ENCODE measurements around the gene GALNT18. TPM values are rescaled to one million over a fixed set of nuclear protein-coding genes. Genes with fewer than 3 reads are reported as not detected.

Gene GALNT18
- total and polyA plus RNA-seq, 2 experiments from 2014 or later = 4.3 to 10.8 TPM

GRCh38 chr11:11662578-11662977, 40.8 kb upstream of the GALNT18 start:
- Mint-ChIP-seq H3K27ac (no peak overlapping the region), H3K9me3 (peaks cover 13% of the 10 kb centered on the region), H3K36me3 (ENCODE audit: low read depth) (peaks cover 12% of the 10 kb centered on the region; the same call in 2 of the 3 replicates), H3K27me3 (ENCODE audit: insufficient read depth, low read depth, poor library complexity) (peaks cover 9% of the 10 kb centered on the region), H3K4me3 (no peak overlapping the region), H3K4me1 (peaks cover 20% of the 10 kb centered on the region)
- Histone ChIP-seq H3K79me2 (replicated peaks; ENCODE audit: insufficient read depth) (no peaks in the 10 kb centered on the region), H3K4me3 (no peak overlapping the region), H3K27ac (ENCODE audit: low read depth) (no peak overlapping the region), H3K9me2 (ENCODE audit: insufficient read depth) (peaks cover 7% of the 10 kb centered on the region; the same call in 1 of the 2 replicates), H3K36me3 (ENCODE audit: insufficient read depth) (no peaks in the 10 kb centered on the region), H3F3A (replicated peaks; ENCODE audit: low read depth) (no peaks in the 10 kb centered on the region), H3K4me1 (ENCODE audit: insufficient read depth) (peaks cover 15% of the 10 kb centered on the region; the same call in 1 of the 2 replicates), H3K27me3 (ENCODE audit: insufficient read depth) (no peaks in the 10 kb centered on the region), H2AFZ (0 out of 2 replicates have a peak overlapping the region, but pooled peaks have one; percentile 88), H3K4me2 (0 out of 2 replicates have a peak overlapping the region, but pooled peaks have one; percentile 7), H4K20me1 (replicated peaks; ENCODE audit: insufficient read depth) (no peaks in the 10 kb centered on the region)
- DNase-seq (ENCODE audit: low spot score) = no peak
- no peak for TF ChIP-seq ETS1 (IDR thresholded peaks at IDR 0.05)
- TF ChIP-seq CTCF (conservative IDR thresholded peaks at IDR 0.05; ENCODE audit: low read depth in 2 of 2) = no peak
- no peak for TF ChIP-seq ZNF462 (CRISPR knock-in tag; IDR thresholded peaks at IDR 0.05)
- no peak for TF ChIP-seq EZH2 (IDR thresholded peaks at IDR 0.05; ENCODE audit: low read depth, unreplicated experiment)
- ATAC-seq = no peak
